HL-60 (cell line): Measurements from ENCODE around the gene IRF8.

ENCODE experiments used
- DNase-seq, 2 experiments: peaks; one replicate each; pipeline ENCODE4 v3.0.0-alpha.2; 2010 to 2020; ENCODE audit warnings: low read depth in 1 of 2, low spot score in 1 of 2
- H3K27ac ChIP-seq: fragments of 250-450 bp; sonication (Bioruptor Pico); replicated peaks from 2 replicates; pipeline ENCODE4 v1.5.1; 2020; ENCODE audit warnings: mild to moderate bottlenecking, moderate library complexity
- H3K27me3 ChIP-seq: fragments of 250-450 bp; sonication (Bioruptor Pico); 2 replicates; pipeline ENCODE4 v1.5.1; 2021; ENCODE audit warnings: mild to moderate bottlenecking, moderate library complexity; ENCODE audit not compliant: insufficient read depth, poor library complexity, severe bottlenecking
- H3K4me3 ChIP-seq: replicated peaks from 2 replicates; pipeline ENCODE4 v1.5.1; 2011; ENCODE audit warnings: mild to moderate bottlenecking, control low read depth, low read length; ENCODE audit not compliant: insufficient read depth
- GABPA ChIP-seq: IDR thresholded peaks from 2 replicates; pipeline ENCODE4 v1.6.1; 2012; ENCODE audit warnings: low read depth
- POLR2AphosphoS5 ChIP-seq: IDR thresholded peaks from 2 replicates; pipeline ENCODE4 v1.6.1; 2012; ENCODE audit warnings: low read depth
- REST ChIP-seq: IDR thresholded peaks from 2 replicates; pipeline ENCODE4 v1.6.1; 2012; ENCODE audit warnings: low read depth; ENCODE audit not compliant: insufficient replicate concordance
- SPI1 ChIP-seq: IDR thresholded peaks from 2 replicates; pipeline ENCODE4 v1.6.1; 2012; ENCODE audit warnings: low read depth, mild to moderate bottlenecking, borderline replicate concordance
- TF ChIP-seq, protein P1 (sequence below): IDR thresholded peaks from one replicate; pipeline ENCODE4 v1.5.1; 2011; ENCODE audit warnings: low read length, control low read depth, inconsistent platforms; ENCODE audit not compliant: insufficient read depth

IRF8 gene

DNA sequence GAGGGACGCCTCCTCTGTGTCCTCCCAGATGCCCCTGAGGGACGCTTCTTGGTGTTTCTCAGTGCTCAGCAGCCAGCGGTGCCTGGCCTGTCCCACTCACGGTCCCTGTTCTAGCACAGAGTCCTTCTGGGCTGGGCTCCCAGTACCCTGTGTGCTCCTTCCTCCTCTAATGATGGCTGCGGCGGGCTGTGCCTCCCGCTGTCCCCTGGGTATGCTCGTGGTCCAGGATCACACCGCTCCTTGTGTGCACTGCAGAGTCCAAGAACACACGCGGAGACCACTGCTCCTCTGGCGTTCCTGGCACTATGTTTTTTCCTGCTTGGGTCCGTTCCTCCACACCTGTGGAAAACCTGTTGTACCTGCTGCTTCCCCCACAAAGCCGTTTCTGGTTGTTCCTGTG is 15.1 kb upstream of the IRF8 start:
- no peaks in the 10 kb centered on the region for H3K27me3 ChIP-seq
- TF ChIP-seq POLR2AphosphoS5: no peak
- no peak for TF ChIP-seq REST
- no peak for TF ChIP-seq GABPA
- no peak for TF ChIP-seq SPI1
- TF ChIP-seq, protein P1, sequence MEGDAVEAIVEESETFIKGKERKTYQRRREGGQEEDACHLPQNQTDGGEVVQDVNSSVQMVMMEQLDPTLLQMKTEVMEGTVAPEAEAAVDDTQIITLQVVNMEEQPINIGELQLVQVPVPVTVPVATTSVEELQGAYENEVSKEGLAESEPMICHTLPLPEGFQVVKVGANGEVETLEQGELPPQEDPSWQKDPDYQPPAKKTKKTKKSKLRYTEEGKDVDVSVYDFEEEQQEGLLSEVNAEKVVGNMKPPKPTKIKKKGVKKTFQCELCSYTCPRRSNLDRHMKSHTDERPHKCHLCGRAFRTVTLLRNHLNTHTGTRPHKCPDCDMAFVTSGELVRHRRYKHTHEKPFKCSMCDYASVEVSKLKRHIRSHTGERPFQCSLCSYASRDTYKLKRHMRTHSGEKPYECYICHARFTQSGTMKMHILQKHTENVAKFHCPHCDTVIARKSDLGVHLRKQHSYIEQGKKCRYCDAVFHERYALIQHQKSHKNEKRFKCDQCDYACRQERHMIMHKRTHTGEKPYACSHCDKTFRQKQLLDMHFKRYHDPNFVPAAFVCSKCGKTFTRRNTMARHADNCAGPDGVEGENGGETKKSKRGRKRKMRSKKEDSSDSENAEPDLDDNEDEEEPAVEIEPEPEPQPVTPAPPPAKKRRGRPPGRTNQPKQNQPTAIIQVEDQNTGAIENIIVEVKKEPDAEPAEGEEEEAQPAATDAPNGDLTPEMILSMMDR: no peak

DNA sequence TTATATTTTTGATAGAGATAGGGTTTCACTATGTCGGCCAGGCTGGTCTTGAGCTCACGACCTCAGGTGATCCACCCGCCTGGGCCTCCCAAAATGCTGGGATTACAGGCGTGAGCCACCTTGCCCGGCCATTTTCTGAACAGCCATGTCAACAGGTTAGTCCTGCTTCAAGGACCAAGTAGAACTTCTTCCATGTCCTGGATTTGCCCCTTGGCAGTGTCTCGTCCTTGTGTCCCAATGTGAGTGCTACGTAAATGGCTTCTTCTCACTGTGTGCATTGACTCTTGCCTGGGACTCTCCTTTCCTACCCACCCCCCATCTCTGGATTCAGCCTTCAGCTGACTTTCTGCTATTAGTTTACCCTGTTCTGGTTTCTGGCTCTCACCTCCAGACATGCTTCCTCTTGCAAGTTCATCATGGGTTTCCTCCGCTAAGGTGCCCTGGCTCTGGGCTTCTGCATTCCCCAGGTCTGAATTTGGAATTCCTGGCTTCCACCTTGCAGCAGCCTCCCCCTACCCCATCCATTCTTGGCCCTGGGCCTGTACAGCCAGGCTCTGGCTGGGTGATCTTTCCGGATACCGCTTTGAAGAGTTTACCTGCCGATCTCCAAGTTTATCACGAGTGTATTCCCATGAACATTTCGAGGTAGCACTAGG is 14.0 kb upstream of the IRF8 start:
- TF ChIP-seq SPI1: no peak
- no peak for TF ChIP-seq REST
- TF ChIP-seq GABPA: no peak
- Histone ChIP-seq H3K27me3 (no peaks in the 10 kb centered on the region), H3K4me3 (no peak overlapping the region), H3K27ac (no peak overlapping the region)
- no peak for DNase-seq

More for the DNA sequence above, 15.1 kb upstream of the IRF8 start:
- DNase-seq: no peak
- Histone ChIP-seq H3K4me3 (no peak overlapping the region), H3K27ac (no peak overlapping the region)

- no peaks in the 10 kb centered on the region for H3K27me3 ChIP-seq
- no peak overlapping the region for H3K27ac ChIP-seq
- no peak for DNase-seq
- TF ChIP-seq, protein P1: no peak
- no peak overlapping the region for H3K4me3 ChIP-seq
These were observed 13.4 kb upstream of the IRF8 start for GRCh38 chr16:85885537-85885936.

GRCh38 chr16:85888405-85889331 is 10.3 kb upstream of the IRF8 start:
- no peak overlapping the region for H3K4me3 ChIP-seq
- TF ChIP-seq GABPA: no peak
- TF ChIP-seq SPI1: no peak
- TF ChIP-seq POLR2AphosphoS5: no peak
- TF ChIP-seq, protein P1: no peak
- TF ChIP-seq REST: no peak
- H3K27me3 ChIP-seq: no peaks in the 10 kb centered on the region
- H3K27ac ChIP-seq: no peak overlapping the region
- DNase-seq: no peak
